Activated effector memory CD4-positive, alpha-beta T cell treated with anti-CD3 and anti-CD28 coated beads, Interleukin-2, amount 50 U/mL, for 16 hours (primary cell): ENCODE results near the gene ITGA7.

Experiments used
- DNase-seq: peaks from one replicate; pipeline ENCODE4 v3.0.0-alpha.2; 2020

ITGA7 gene

DNA sequence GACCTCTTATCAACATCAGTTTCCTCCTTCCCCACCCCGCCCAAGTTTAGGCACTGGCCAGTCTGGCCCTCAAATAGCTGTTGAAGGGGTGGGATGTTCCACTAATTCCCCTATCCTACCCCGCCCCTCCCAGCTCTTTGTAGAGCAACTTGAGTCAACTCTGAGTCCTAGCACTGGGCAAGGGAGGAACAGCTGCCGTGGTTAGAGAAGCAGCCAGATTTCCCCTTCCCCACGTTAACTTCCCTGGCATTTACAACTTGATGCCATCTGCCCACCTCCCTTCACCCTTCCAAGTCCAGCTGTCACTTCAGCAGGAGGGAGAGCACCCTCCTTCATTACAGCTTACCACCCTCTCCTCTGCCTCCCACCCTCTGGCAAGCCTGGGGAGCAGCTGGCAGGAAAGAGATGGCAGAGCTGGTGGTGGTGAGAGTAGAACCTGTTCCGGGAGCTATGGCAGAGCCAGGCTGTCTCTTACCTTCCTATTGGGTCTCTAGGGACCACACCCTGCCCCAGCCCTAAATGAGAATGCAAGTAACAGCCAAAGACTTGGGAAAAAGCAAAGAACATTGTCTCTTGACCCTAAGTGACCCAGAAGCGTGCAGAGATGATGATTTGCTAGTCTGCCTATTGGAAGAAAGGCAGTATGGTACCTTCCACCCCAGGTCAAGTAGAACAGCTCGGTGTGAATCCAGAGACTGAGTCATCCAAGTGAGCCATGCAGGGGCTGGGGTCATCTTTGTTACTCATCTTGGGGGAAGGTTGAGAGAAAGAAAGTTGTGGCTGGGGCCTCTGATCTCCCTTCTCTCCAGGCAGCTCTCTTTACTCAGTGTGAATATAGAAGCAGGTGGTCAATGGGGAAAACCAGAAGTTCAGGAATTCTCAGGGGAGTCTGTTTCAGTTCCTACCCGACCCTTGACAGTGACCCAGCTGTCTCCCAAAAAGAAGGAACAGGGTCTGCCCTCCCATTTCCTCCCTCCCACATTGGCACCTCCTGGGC lies 9.6 kb upstream of the ITGA7 start:
- DNase-seq = no peak

DNA sequence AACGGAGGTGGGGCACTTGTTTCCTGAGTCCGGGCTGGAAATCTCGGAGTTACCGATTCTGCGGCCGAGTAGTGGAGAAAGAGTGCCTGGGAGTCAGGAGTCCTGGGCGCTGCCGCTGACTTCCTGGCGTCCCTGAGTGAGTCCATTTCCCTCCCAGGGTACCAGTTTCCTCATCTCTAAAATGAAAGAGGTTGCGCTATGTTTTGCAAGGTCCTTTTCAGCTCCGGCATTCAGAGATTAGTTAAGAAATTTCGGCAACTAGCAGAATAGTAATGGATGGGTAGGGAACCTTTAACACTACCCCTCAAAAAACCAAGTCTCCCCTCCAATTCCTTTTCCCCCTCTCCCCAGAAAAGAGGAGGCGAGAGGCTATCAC lies 8.9 kb upstream of the ITGA7 start:
- DNase-seq = no peak

DNA sequence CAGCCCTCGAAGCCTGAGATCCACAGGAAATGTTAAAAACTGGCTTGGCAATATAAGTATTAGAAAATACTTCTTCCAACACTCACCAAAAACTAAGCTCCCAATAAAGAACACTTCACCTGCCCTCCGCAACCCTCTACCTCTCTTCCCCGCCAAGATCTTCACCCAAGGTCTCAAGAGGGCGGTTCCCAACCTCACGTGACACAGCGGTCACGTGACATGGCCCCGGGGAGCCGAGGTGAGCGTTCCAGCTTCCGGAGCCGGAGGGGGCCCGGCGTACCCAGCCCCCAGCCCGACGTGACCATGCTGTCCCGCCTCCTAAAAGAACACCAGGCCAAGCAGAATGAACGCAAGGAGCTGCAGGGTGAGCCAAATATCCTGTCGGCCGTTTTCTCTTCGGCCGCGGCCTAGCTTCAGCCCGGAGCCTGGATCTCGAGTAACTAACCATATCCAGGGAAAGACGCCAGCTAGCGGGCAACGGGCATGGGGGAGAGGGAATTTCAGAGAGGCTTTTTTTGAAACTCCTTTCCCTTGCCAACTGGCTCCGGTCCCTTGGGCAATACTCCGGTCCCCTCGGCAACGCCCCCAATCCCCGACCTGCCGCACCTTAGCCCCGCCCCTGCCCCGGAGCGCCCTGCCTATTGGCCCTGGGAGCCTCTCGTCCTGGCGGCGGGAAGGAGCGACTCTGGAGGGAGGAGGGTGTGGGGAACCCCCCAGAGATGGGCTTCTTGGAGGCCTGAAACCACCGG lies 8.3 kb upstream of the ITGA7 start, which contains the start of gene BLOC1S1:
Gene BLOC1S1 (plus strand): TSS at position 214 of the 749 bp plus-strand sequence. CDS start 6 bp downstream, at position 220.
- peak; percentile 97 for DNase-seq

- DNase-seq = no peak
These were observed 7.6 kb upstream of the ITGA7 start for GRCh38 chr12:55715169-55715764.

DNA sequence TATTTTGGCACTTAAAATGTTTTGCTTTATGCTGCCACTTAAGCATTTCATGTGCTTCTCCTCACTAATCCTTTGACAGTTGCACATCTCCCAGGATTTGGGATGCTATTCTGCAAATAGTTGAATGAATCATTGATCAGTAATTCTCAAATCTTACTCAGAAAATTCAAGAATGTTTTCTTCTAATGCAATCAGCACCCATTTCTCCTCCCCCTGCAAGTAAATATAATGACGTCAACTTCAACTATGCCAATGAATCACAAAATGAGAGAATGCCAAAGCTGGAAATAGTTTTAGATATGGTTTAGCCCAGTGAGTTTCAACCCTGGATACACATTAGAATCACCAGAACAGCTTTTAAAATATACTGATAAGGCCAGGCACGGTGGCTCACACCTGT lies 6.0 kb upstream of the ITGA7 start:
- DNase-seq = no peak

DNA sequence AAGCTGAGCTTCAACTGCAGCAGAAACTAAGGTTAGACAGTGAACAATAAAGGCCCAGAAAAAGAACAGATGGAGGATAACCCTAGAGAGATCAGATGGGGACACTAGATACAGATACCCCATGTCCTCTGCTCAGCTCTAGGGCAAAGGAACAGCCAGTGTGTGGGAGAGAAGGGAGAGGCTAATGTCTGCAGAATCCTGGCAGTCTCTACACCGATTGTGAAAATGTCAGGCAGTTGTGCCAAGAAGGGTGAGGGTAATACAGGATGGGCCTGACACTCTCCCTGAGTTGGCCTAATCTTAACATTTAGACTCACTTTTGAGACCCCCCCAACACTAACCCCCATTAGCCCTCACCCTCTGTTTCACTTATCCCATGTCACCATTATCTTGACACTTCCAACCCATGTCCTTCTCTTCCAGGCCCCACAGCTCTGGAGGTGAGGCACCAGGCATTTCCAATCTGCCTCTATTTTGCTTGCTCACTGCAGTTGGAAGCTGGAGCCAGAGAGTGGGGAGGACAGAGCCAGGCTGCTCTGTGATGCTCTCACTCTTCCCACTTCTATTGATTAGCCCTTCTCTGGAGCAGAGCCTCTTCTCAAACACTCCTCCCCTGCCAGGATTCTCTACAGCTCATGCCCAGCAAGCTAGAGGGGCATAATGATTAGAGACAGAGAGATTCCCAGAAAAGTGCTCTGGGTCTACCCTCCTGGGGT lies 5.2 kb upstream of the ITGA7 start:
- DNase-seq = no peak

GRCh38 chr12:55711786-55712553 lies 4.3 kb upstream of the ITGA7 start:
- DNase-seq = no peak

DNA sequence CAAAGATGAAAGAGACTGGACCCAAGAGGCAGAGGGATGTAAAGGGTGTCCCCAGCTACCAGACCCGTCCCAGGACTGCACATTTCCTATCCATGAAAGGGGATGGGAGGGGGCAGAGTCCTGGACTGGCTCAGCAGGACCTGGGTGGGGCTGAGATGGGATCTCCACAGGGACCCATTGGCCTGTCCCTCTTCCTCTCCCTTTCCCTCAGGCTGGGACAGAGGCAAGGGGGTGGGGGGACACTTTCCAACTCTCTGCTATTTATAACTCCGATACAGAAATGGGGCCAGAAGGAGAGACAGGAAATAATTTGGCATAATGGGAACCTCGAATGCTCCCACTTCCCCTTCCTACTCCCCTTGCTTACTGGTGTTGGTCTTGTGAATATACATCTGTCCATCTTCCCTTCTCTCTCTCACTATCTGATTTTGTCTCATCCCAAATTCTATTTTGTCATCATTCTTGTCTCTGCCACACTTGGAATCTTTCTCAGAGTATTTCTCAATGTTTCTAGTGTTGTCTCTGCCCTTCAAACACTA lies 1.1 kb upstream of the ITGA7 start:
- no peak for DNase-seq

DNA sequence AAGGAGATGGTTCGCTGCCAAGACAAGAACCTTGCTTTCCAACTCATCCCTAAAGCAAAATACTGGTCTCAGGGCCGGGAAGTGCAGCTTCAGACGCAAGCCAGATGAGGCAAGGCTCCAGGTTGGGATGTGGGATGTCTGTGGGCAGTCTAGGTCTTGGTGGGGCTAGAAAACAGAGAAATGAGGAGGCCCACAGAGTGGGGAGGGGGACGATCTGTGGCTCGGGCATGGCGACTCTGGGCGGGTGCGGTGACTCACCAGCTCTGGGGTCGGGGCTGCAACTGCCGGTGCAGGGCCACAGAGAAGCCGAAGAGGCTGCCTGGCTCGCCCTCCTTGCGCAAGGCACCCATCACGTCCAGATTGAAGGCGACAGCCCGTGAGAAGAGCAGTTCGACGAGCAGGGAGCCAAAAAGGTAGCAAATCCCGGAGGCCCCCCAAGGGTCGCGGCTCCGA lies 459 bp downstream of the ITGA7 start:
- DNase-seq = no peak

GRCh38 chr12:55706568-55707218 lies 1.0 kb downstream of the ITGA7 start:
- DNase-seq = no peak

- DNase-seq = peak; percentile 71
These were observed 1.8 kb downstream of the ITGA7 start for GRCh38 chr12:55705782-55706402.

DNA sequence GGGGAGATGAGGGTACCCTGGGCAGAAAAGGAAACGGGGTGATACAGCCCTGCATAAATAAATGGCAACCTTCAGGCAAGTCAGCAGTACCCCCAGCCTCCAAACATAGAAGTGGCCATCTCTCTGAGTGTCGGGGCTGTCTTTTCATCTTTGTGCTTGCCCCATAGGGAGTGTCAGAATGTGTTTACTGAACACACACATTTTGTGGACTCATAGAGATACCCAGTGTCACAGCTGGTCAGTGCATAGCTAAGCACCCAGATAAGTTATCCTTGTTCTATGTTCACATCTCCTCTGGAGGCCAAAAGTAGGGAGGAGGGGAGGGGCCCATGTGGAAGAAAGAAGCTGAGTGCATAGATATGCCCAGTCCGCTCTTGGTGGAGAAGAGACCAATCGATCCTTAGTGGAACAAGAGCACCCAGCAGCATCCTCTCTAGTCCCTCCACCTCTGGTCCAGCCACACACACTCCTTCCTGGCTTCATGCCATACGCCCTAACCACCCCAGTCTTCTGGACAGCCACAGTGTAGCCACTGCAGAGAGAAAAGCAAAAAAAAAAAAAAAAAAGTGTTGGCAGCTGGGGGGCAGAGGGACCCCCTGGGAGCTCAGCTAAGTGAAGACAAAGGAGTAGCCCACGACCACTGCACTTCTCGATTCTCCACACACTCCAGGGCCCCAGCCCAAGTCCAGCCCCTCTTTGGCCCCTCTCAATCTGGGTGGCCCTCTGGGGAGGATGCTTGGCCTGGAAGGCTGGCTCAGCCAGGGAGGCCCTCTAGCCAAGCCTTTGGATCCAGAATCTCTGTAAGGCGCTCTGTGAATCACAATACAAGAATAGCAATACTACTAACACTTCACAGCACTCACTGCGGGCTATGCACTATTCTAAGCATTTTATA lies 2.6 kb downstream of the ITGA7 start:
- no peak for DNase-seq

DNA sequence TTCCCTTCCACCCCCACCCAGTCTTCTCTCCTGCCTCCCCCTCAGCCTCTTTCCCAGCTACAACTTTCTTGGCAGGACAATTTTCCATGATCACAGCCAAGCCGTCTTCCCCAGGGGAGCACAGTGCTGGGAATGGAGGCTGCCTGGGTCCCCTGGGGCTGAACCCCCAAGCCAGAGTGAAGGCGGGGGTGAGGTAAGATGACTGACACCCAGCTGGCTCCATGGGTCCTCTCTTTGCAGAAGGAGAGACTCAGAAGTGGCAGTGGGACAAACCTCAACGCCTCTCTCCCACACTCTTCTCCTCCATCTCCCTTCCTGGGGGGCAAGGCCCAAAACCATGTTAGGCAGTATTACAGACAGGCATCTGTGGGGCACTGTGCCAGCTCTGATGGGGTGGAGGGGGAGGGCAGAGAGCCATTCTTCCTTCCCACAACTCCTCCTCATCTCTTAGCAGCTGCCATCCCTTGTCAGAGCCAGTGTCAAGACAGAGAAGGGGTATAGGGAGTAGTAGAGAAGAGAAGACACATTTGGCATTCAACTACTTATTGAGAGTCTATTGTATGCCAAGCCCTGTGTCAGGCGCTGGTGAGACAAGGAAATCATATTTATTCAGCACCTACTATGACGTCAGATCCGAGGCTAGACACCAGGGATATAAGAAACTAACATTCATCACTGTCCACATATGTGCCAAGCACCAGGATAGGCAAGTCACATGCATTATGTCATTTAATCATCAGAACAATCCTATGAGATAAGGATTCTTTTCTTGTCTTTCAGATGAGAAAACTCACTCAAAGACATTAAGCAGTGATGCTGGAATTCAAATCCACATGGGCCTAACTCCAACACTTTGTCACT lies 3.6 kb downstream of the ITGA7 start:
- no peak for DNase-seq

- DNase-seq = no peak
These were observed 4.4 kb downstream of the ITGA7 start for GRCh38 chr12:55703288-55703687.

GRCh38 chr12:55702861-55703260 lies 4.8 kb downstream of the ITGA7 start:
- no peak for DNase-seq

GRCh38 chr12:55700255-55701018 lies 7.3 kb downstream of the ITGA7 start:
- DNase-seq = peak; percentile 48

GRCh38 chr12:55699471-55700055 lies 8.1 kb downstream of the ITGA7 start:
- peak; percentile 33 for DNase-seq
